K562 (cell line): ENCODE data around the gene VRK2.

Experiments used
- ARNT ChIP-seq, 2 experiments: fragments of 450-650 bp; IDR thresholded peaks; 2 replicates each; pipeline ENCODE4 v1.6.1; 2016; ENCODE audit warnings: mild to moderate bottlenecking in 1 of 2
- ETS1 ChIP-seq: conservative IDR thresholded peaks from 2 replicates; pipeline ENCODE4 v1.6.1; 2011; ENCODE audit warnings: low read depth, mild to moderate bottlenecking, low read length; ENCODE audit not compliant: control insufficient read depth
- EZH2 ChIP-seq: IDR thresholded peaks from 2 replicates; pipeline ENCODE4 v1.6.1; 2012; ENCODE audit warnings: low read depth, mild to moderate bottlenecking, inconsistent platforms, low read length, borderline replicate concordance
- JUND ChIP-seq, 2 experiments: IDR thresholded peaks; 2 replicates in 1 of 2; 3 replicates in 1 of 2; pipeline ENCODE4 v1.6.1; 2011; ENCODE audit warnings: borderline replicate concordance in 2 of 2, low read depth in 2 of 2, low read length in 2 of 2, improper control_type of control experiment in 1 of 2, missing biosample characterization in 1 of 2, missing genetic modification characterization in 1 of 2, missing genetic modification reagents in 1 of 2
- NCOA1 ChIP-seq: fragments of 450-650 bp; IDR thresholded peaks from 2 replicates; pipeline ENCODE4 v1.6.1; 2016; ENCODE audit warnings: low read depth
- NR2C1 ChIP-seq, 2 experiments: fragments of 450-650 bp; IDR thresholded peaks; 2 replicates each; pipeline ENCODE4 v1.6.1; 2017; ENCODE audit warnings: mild to moderate bottlenecking in 2 of 2, antibody characterized with exemption in 1 of 2, inconsistent platforms in 1 of 2, missing compliant biosample characterization in 1 of 2, missing genetic modification characterization in 1 of 2
- POLR2A ChIP-seq: fragments of 450-650 bp; conservative IDR thresholded peaks from 2 replicates; pipeline ENCODE4 v1.6.1; 2016
- PTBP1 ChIP-seq: fragments of 200-400 bp; formaldehyde crosslinking; IDR thresholded peaks from 2 replicates; pipeline ENCODE4 v1.6.1; 2017; ENCODE audit warnings: low read depth, low read length
- RFX1 ChIP-seq: fragments of 450-650 bp; IDR thresholded peaks from 2 replicates; pipeline ENCODE4 v1.6.1; 2016; ENCODE audit warnings: mild to moderate bottlenecking, moderate library complexity
- RNF2 ChIP-seq: sonication (generic); IDR thresholded peaks from 2 replicates; pipeline ENCODE4 v1.6.1; 2016

DNA sequence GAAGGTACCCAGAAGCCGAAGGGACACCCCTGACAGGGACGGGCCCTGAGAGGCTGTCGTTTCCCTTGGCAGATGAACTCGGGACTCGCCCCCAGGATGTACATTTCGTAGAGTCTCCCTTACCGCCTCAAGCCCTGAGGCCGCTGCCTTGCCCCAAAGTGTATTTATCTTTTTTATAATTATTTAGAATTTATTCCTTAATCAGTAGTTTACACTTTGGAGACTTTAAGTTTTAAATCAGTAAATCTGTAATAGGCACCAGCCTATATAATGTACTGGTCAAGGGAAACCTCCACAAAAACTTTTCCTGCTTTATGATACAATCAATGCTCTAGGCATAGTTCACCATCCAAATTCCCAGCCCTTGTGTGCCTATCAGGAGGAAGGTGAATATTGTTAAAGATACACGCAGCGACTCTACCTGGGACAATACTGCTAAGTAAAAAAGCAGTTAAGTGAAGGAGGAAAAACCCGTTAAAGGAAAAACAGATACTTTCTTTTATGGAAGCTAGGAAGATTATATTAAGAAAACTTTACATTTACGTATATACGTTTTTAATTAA is 848 bp downstream of the VRK2 start:
- no peak for TF ChIP-seq ETS1
- no peak for TF ChIP-seq POLR2A
- no peak for TF ChIP-seq RNF2
- TF ChIP-seq ARNT (IDR thresholded peaks at IDR 0.05): no peak
- no peak for TF ChIP-seq RFX1
- no peak for TF ChIP-seq PTBP1
- no peak for TF ChIP-seq NR2C1 (IDR thresholded peaks at IDR 0.05)
- TF ChIP-seq NR2C1 (tag; IDR thresholded peaks at IDR 0.05): no peak
- no peak for TF ChIP-seq EZH2
- TF ChIP-seq JUND (IDR thresholded peaks at IDR 0.05; ENCODE audit: borderline replicate concordance, low read depth, low read length): no peak
- no peak for TF ChIP-seq JUND (tag; IDR thresholded peaks at IDR 0.05; ENCODE audit: borderline replicate concordance, low read depth, low read length)
- no peak for TF ChIP-seq NCOA1
